Body of pancreas (tissue), 4 donors: ENCODE measurements around the gene ADARB1.

Experiments
- POLR2A ChIP-seq, 3 donors: fragments of 450-650 bp; IDR thresholded peaks; one replicate each; pipeline ENCODE4 v1.6.1; 2016; ENCODE audit warnings: antibody characterized with exemption in 3 of 3, mild to moderate bottlenecking in 2 of 3
- TF ChIP-seq, protein P1 (sequence below), 7 experiments: fragments of 450-650 bp in 4 of 7; fragments of 200-600 bp in 3 of 7; sonication (generic) in 3 of 7; IDR thresholded peaks; one replicate each; pipeline ENCODE4 v1.5.1; 2016 to 2019; ENCODE audit warnings: antibody characterized with exemption in 7 of 7

GRCh38 chr21:45064091-45064490 is 10.3 kb upstream of the ADARB1 start:
- no peak for TF ChIP-seq POLR2A (IDR thresholded peaks at IDR 0.05)
- TF ChIP-seq, protein P1, sequence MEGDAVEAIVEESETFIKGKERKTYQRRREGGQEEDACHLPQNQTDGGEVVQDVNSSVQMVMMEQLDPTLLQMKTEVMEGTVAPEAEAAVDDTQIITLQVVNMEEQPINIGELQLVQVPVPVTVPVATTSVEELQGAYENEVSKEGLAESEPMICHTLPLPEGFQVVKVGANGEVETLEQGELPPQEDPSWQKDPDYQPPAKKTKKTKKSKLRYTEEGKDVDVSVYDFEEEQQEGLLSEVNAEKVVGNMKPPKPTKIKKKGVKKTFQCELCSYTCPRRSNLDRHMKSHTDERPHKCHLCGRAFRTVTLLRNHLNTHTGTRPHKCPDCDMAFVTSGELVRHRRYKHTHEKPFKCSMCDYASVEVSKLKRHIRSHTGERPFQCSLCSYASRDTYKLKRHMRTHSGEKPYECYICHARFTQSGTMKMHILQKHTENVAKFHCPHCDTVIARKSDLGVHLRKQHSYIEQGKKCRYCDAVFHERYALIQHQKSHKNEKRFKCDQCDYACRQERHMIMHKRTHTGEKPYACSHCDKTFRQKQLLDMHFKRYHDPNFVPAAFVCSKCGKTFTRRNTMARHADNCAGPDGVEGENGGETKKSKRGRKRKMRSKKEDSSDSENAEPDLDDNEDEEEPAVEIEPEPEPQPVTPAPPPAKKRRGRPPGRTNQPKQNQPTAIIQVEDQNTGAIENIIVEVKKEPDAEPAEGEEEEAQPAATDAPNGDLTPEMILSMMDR (IDR thresholded peaks at IDR 0.05): no peak
